GM18861 (cell line): ENCODE results near the gene CD96.
"Not testable (repeated sequence)": the region's sequence is repeated elsewhere in the genome, so short reads cannot be mapped to it uniquely, and the experiment has no call there.

Source experiments
- ATAC-seq: cut with Tn5 transposase; IDR thresholded peaks from one replicate; pipeline ENCODE4 v1.9.1; 2021; ENCODE audit not compliant: unreplicated experiment

The CD96 gene

DNA sequence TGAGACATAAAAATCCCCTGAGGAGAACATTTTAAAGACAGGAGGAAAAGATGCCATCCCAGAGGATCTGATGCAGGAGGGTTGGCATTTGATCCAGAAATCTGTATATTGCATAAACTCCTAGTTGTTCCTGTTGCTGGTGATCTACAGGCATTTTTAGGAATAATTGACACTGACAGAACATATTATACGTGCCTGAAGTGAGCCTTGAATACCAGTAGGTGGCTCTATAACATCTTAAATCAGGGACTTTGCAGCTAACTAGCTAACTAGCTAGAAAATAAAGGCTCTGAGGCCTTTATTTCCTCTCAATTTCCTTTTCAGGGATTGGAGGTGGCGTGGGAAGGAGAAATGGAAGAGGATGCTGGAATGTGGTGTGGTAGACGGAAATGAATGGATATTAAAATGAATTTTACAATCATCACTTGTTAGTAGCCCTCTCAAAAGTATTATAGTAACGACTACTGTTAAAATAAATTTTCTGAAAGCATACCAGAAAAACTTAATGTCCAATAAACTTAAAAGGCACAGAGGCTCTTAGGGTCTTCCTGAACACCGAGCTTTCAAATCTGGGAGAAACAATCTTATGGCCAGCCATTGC is 127.0 kb downstream of the CD96 start:
- no peak for ATAC-seq

DNA sequence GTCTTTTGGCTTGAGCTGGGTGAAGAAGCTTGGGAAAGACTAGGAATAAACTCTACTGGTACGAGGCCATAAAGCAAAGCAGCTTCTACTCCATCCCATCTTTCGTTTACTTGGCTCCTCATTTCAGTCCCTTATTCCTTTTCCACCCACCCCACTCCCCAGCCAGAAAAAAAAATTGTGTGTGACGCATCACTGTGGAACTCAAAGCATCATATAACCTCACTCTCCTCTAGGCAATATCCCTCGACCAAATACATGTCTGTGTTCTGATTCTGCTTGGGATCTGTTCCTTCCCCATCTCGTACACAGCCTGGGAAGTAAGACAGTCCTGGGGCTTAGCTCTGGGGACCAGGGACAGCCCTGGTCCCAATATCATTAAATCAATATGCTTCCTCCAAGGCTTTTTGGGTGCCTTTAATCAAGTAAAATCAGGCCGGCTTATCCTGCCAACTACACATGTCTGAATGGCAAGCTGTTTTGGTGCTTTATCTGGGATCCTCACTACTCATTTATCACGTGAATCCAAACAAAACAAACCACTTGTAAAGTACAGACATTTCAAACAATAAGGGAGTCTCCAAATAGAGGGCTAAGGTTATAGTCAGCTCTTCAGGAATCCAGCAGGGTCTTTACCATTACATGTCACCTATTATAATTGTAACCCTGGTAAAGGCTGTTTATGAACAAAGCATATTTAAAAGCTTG is 128.1 kb downstream of the CD96 start:
- ATAC-seq, result no peak

DNA sequence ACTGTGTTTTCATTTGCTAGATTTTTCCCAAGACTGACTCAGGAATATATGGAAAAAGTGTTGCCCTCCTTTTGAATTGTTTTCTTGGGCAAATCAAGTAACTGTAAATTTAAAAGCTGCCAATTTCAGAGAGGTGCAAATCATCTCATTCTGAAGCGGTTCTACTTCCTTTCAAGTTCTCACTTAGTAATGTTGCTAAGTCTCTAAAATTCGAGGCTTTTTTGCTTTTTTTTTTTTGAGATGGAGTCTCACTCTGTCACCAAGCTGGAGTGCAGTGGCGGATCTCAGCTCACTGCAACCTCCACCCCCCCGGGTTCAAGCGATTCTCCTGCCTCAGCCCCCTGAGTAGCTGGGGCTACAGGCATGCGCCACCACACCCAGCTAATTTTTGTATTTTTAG is 130.5 kb downstream of the CD96 start:
- not testable (repeated sequence) for ATAC-seq

DNA sequence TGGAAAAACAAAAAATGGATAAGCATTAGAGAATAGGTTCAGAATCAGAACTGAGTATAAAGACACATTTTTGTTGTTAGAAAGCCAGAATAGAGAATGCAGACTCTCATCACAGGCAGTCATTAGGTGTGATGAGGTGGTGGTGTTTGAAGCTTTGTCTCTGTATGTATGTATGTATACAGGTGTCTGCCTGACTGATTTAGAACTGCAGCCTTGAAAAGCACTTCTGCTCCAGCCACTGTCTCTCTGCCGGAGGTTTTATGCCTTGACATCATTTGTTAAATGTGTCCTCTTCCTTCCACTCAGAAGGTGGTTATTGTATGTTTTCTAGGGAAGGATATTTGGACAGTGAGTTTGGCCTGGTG is 133.8 kb downstream of the CD96 start:
- no peak for ATAC-seq

DNA sequence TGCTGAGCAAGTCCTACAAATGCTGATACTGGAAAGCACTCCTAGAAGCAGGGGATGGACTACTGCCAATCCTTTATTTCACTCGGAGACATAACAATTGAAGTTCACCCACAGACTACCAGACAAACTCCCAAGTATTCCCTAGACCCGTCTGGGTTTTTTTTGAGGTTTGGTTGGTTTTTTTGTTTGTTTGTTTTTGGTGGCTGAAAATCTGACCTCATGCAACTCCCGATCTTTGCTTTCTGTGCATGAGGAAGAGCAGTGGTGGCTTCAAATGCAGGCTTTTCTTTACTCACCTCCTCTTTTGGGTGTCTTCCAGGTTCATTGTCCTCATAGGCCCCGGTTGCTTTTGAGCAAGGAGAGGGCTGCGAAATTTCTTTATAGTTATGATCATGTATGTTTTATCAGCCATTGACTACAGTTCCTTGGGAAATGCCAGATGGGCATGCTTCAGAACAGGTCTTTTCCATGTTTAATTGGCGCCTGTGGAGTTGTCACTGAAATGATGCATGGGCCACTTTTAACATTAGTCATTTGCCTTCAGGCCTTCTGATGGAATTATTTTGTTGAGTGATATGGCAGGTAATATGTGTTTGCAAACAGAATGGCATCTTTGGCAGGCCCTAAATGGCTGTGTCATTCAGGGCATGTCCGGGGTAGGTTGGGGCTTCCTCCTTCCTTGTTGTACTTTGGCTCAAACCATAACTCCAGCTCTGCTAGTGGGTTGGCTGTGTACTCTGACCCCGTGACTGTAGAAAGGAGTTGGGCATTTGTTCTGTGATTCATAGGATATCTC is 134.4 kb downstream of the CD96 start:
- ATAC-seq, result no peak

DNA sequence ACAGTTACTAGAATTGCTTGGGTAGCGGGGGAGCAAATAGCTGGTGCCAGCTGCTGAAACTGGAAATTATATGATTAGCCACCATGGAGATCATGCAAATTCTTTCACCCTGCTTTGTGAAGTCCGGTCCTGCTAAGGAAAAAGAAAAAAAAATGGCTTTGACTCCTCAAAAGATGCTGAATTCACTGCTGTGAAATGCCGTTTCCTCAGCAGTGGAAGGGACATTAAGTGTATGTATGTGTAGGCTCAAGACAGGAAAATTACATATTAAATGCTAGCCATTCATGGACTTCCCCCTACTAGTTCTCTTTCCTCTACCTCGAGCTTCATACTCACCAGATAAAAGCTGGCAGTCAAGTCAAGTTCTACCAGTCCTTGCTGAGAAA is 135.0 kb downstream of the CD96 start:
- ATAC-seq, result no peak

DNA sequence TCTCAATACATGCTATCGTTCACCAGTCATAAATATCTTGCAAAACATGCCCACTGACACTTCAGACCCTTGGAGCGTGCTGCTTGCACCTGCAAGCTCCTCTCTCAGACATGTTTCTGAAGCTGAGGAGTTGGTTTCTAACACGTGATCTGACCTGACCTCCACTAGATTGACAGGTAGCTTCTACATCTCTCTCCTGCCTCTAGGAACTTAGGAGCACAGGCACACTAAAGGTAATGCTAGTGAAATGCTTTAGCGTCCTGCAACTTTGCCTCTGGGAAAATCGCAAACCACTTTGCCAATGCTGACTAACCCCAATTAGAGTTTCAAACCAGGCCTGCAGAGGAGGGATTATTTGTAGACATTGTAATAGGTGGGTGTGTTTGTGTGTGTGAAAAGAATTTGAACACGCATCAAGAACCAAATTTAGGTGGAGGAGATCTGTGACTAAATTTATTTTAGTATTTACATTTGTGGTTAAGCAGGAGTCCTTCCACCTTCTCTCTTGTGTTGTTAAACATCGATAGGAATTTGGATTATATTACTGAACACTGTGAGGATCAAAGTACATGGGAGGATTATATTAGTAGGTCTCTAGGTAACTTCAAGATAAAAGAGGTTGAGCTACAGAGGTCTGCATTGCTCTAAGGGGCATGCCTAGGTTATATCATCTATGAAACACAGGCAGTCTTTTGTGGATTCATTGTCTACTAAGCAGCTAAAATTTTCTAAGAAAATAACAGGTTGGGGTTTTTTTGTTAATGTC is 139.8 kb downstream of the CD96 start:
- ATAC-seq, result no peak

DNA sequence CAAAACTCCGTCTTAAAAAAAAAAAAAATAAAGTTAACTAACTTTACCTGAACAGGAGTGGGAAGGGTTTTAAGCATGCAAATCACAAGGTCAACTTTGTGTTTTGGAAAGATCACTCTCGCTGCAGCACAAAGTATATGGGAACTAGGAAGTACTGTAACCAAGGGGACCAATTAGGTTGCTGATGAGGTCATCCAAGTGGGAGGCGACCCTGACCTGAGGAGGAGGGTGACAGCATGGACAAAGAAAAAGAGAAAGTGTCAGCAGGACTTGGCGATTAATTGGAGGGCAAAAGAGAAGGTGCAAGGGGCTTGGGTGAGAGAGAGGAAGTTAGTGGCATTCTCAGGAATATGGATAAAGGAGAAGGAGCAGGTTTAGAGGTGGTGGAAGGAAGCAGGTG is 142.6 kb downstream of the CD96 start:
- ATAC-seq, result no peak

DNA sequence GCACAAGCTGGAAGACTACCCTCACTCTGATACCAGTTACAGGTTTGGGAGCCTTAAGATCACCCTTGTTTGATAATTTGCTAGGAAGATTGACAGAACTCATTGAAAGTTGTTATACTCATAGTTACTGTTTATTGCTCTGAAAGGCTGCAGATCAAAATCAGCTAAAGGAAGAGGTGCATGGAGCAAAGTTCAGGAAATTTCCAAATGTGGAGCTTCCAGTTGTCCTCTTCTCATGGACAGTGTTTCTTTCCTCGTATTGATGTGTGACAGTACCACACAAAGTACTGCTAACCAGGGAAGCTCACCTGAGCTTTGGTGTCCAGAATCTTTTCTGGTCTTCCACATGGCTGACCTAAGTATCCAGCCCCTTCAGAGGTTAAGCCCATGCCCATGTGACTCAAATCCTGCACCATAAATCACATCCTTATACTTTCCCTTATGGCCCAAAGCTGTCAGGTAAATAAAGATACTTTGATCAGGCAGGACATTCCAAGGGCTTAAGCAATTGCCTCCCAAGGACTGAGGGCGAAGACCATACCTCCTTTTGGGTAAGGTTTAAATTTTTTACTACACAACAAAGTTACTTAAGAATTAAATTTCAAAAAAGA is 146.3 kb downstream of the CD96 start:
- no peak for ATAC-seq

DNA sequence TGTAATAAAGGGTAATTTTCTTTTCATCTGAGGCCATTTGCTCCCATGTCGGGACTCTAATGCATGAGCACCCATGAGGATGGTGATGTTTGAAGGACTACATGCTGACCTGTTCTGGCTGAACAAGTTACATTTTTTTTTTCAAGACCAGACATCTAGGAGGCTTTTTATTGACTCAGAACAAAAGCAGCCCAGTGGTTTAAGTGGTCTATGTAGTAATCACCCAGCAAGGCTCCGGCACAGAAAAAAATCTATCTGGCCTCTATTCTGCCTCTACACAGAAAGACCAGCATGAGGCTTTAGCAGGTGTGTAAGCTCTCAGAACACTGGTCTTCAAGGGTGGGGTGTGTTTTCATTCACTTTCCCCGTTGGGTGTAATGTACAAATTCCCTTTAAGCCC is 148.2 kb downstream of the CD96 start:
- ATAC-seq, result peak; percentile 83

DNA sequence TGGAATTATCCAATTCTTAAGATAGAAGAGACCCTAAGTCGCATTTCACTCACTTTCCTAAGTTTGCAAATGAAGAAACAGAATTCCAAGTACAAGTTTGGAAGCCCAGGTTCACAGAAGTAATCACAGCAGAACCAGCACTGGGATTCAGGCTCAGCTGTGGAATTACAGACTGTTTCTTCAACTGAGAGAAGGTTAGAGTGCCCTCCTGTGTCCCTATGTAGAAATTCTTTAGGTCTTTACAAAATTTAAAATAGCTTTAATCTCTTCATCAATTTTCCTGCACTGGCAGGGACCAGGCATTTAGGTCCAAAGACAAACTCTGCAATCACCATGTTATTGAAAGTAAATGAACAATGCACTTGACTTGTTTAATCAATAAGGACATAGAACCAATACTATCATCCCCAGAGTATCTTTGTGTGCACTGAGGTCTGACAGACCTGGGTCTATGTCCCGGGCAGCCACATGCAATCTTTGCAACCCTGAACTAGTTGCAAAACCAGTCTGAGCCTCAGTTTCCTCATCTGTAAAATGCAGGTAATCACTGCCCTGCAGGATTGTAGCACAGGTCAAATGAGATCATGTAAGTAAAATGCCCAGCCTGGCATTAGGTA is 149.4 kb downstream of the CD96 start:
- ATAC-seq, result no peak

DNA sequence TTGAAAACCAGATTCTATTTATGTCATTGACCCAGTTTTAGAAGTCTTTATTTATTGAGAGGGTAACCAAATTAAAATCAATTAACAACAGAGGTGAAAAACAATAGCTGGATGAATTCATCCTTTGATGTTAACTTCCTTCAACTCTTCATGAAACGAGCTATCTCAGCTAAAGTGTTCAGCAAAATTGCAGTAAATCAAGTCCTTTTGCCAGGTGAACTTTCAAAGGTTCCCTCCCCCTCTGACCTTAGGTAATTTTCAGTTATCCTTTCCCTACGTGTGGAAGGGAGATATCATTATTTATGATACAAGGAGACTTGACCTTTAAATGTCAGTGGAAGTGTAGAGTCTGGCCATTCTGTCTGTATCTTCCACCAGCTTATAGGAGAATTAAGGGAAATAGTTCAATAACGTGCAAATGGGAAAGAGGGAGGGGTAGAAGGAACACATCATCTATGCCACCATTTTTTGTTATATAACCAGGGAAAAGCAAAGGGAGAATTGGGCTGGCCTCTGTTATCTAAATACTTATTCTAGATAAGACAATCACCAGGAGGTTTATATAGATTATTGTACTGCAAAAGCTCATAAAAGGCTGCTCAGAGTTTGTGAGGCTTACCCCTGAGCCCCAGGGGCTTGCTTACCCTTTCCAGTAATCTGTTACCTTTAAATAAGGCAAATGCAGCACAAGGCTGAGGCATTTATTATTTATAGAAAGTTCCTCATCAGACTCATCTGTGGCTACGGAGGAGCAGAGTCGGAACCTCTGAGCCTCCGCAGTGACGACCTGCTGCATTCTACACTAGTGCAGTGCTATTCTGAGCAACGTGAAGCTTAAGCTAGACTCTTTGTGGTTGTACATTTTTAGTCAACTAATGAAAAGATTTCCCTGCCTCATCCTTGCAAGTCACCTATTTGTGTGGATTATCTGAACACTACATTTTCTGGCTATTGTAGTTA is 150.9 kb downstream of the CD96 start:
- peak; percentile 54 for ATAC-seq

DNA sequence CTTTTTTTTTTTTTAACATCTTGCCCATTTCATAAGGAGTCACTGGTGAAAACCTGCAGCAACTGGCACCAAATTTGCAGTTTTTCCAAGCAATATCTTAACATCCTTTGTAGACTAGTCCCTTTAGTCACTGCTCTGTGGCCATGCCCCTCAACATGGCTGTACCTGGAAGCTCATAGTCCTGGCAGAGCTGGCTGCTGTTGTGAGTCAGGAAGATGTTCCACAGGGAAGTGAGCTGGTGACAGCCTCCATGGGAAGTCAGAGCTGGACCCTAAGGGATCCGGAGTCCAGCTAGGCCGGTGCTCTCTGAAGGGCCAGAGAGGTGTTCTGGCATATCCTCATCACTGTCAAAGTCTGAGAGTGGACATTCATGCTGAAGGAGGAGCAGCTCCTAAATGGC is 152.5 kb downstream of the CD96 start:
- no peak for ATAC-seq

DNA sequence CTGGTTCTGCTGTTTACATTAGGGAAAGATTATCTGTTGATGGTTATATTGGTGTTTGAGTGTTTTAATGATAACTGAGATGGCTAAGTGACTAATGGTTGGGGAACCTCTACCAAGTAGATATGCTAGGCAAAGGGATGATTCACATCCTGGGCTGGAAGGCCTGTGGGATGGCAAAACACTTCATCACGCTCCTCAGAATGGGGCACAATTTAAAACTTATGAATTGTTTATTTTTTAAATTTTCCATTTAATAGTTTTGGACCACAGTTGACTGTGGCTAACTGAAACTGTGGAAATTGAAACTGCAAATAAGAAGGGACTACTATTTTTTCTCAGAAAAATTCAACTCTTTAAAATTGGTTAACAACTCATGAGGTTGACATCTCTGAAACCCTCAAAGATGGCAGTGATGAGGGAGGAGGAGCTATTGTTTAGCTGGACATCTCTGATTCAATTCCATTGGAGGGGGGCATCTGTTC is 153.7 kb downstream of the CD96 start:
- ATAC-seq, result no peak

DNA sequence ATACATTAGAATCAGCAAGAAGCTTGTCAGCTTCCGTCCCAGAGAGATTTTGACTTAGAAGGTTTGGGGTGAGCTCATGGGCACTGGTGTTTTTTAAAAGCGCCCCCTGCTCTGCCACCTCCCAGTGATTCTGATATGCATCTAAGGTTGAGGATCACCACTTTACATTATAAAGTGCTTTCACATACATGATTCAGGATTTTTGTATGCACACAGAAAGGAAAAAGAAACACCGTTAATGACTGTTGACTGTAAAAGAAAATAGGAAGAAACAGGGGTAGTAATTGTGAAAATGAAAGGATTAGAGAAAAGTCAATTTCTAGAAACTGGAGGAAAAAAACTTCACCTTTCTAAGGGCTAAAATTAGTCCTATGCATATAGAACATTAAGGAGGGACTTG is 158.1 kb downstream of the CD96 start:
- ATAC-seq, result peak; percentile 63

DNA sequence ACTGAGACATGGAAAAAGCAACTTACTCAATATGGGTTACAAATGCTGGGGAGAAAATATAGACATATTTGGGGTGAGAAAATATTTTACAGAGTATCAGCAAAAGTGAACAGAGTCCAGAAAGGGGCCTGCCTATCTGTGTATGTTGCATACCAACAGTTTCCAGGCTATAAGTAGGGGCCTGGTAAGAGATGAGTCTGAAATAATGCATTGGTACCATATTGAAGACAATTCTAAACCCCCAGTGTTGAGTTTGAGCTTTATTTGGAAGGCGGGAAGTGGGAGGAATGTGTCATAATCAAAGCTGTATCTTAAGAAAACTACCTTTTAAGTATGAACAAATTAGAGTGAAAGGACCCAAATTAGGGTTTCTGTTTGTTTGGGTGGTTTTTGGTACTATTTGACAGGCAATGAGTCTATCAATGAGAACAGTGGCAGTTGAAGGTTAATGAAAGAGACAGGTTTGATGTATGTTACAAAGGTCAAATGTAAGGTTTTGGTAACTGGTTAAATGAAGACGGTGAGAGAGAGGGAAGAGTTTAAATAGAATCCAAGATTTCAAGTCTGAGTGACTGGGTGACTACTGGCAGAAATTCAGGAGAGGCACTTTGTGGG is 159.4 kb downstream of the CD96 start:
- ATAC-seq, result no peak
